Body of pancreas (tissue), 4 donors: ENCODE measurements around the gene ZYG11A. TPM values are rescaled to one million over a fixed set of nuclear protein-coding genes. Genes with fewer than 3 reads are reported as not detected.
"Not testable (repeated sequence)": the region's sequence is repeated elsewhere in the genome, so short reads cannot be mapped to it uniquely, and the experiment has no call there.

Experiments
- ATAC-seq: fragments of 150-250 bp; one replicate; pipeline ENCODE4 v1.9.1; 2016
- DNase-seq, 4 donors: peaks; one replicate each; pipeline ENCODE4 v3.0.0-alpha.2; 2019
- H3K27ac ChIP-seq, 4 donors: fragments of 200-600 bp; sonication (generic); 1 replicate in 3 of 4; 2 replicates in 1 of 4; pipeline versions ENCODE4 v1.5.1 to v1.6.1; 2016 to 2019; ENCODE audit warnings: mild to moderate bottlenecking in 1 of 4, mixed read lengths in 1 of 4, moderate library complexity in 1 of 4
- H3K27me3 ChIP-seq, 2 donors: fragments of 200-600 bp; sonication (generic); one replicate each; pipeline ENCODE4 v1.6.0; 2016; ENCODE audit warnings: mild to moderate bottlenecking in 1 of 2
- H3K36me3 ChIP-seq, 2 donors: fragments of 200-600 bp; sonication (generic); replicated peaks in 1 of 2; 2 replicates each; pipeline ENCODE4 v1.5.1; 2016; ENCODE audit warnings: low read depth in 2 of 2; ENCODE audit not compliant: insufficient read depth in 1 of 2
- H3K4me1 ChIP-seq: fragments of 200-600 bp; sonication (generic); one replicate; pipeline ENCODE4 v1.6.0; 2016
- H3K4me3 ChIP-seq, 2 donors: fragments of 200-600 bp; sonication (generic); 1 replicate in 1 of 2; 2 replicates in 1 of 2; pipeline ENCODE4 v1.5.1; 2016 to 2019
- H3K9me3 ChIP-seq, 3 donors: fragments of 200-600 bp; sonication (generic); 1 replicate in 2 of 3; 2 replicates in 1 of 3; pipeline ENCODE4 v1.5.1; 2016
- POLR2A ChIP-seq, 3 donors: fragments of 450-650 bp; IDR thresholded peaks; one replicate each; pipeline ENCODE4 v1.6.1; 2016; ENCODE audit warnings: antibody characterized with exemption in 3 of 3, mild to moderate bottlenecking in 2 of 3
- WGBS, 2 donors: methylation state at CpG; one replicate each; pipeline ENCODE4 v1.1.5; 2017; 5-methylcytosine and 5-hydroxymethylcytosine counted together
- intact Hi-C: fragments of 100-400 bp; cut with DNase I; formaldehyde crosslinking; loops from one replicate; pipeline ENCODE4 v1.15.1; 2023
- total RNA-seq, 2 donors: library from RNA; depleted of rRNA; stranded (reverse); fragments of >200 nt; gene quantifications; one replicate each; pipeline ENCODE4 v1.1.0, GENCODE V29; 2016
- TF ChIP-seq, protein P1 (sequence below), 7 experiments: fragments of 450-650 bp in 4 of 7; fragments of 200-600 bp in 3 of 7; sonication (generic) in 3 of 7; IDR thresholded peaks; one replicate each; pipeline ENCODE4 v1.5.1; 2016 to 2019; ENCODE audit warnings: antibody characterized with exemption in 7 of 7

ZYG11A gene
- not detected for total RNA-seq

DNA sequence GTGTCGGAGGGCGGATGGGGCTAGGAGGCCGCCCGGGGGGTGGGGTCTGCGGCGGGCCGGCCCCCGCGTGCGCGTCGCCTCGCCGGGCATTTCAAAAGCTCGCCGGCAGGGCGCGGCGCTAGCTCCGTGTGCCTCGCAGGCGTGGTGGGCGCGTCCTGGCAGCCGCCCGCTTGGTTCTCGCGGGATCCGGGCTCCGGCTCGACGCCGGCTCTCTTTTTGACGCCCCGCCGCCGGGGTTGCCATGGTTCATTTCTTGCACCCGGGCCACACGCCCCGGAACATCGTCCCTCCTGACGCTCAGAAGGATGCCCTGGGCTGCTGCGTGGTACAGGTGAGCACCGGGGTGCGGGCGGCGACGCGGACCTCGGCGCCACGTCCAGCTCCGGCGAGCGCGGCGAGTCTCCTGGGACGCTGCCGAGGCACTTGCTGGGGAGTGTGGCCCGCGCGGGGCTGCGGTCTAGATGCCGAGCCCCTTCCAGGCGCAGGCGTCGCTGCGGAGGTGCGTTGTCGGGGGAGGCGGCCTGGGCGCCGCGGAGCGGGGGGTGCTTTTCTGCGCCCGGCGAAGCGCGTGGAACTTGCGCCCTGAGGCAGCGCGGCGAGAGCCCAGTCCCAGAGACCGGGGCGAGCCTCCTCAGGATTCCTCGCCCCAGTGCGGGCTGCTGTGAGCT lies at the start of gene ZYG11A:
Gene ZYG11A, plus strand, starts transcription at position 118 of the 668 bp plus-strand sequence. Its CDS starts 124 bp downstream, at position 242.
- Histone ChIP-seq H3K4me3 (peak within 1 kb of the TSS; percentile 1 to 5), H3K9me3 (no peaks in the 10 kb centered on the region), H3K36me3 (no peaks in the 10 kb centered on the region), H3K27me3 (peaks cover 0 to 13% of the 10 kb centered on the region in 2 donors), H3K4me1 (peaks cover 11% of the 10 kb centered on the region), H3K27ac (no peak within 1 kb of the TSS)
- peak; percentile 27 to 50 (median 36) for DNase-seq
- intact Hi-C loops = no loop called here
- no peak for TF ChIP-seq POLR2A (IDR thresholded peaks at IDR 0.05)
- TF ChIP-seq, protein P1, sequence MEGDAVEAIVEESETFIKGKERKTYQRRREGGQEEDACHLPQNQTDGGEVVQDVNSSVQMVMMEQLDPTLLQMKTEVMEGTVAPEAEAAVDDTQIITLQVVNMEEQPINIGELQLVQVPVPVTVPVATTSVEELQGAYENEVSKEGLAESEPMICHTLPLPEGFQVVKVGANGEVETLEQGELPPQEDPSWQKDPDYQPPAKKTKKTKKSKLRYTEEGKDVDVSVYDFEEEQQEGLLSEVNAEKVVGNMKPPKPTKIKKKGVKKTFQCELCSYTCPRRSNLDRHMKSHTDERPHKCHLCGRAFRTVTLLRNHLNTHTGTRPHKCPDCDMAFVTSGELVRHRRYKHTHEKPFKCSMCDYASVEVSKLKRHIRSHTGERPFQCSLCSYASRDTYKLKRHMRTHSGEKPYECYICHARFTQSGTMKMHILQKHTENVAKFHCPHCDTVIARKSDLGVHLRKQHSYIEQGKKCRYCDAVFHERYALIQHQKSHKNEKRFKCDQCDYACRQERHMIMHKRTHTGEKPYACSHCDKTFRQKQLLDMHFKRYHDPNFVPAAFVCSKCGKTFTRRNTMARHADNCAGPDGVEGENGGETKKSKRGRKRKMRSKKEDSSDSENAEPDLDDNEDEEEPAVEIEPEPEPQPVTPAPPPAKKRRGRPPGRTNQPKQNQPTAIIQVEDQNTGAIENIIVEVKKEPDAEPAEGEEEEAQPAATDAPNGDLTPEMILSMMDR (IDR thresholded peaks at IDR 0.05) = peak in 6 of 7 experiments; percentile 7 to 37 (median 14)
- 5% methylated on average over 60 of the region's 88 CpGs; no CpG with 5 or more reads in 1 of the 2 donors for WGBS, 2 donors
- peak; percentile 69 for ATAC-seq

DNA sequence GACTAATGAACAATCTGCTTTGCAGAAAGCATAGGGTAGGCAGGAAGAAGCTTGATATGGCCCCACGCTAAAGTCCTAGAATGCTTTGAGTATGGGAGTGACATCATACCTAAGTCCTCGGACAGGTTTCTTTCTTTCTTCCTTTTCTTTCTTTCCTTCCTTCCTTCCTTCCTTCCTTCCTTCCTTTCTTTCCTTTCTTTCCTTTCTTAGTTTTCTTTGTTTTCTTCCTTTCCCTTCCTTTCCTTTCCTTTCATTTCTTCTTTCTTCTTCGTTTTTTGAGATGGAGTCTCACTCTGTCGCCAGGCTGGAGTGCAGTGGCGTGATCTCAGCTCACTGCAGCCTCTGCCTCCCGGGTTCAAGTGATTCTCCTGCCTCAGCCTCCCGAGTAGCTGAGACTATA lies 48.8 kb upstream of the ZYG11A start:
- H3K27ac ChIP-seq, H3K9me3 ChIP-seq, ATAC-seq, H3K4me1 ChIP-seq, DNase-seq, H3K27me3 ChIP-seq, H3K4me3 ChIP-seq, H3K36me3 ChIP-seq, intact Hi-C loops: not testable (repeated sequence)
- 78 to 80% methylated on average over 7 of the region's 7 CpGs for WGBS, 2 donors

DNA sequence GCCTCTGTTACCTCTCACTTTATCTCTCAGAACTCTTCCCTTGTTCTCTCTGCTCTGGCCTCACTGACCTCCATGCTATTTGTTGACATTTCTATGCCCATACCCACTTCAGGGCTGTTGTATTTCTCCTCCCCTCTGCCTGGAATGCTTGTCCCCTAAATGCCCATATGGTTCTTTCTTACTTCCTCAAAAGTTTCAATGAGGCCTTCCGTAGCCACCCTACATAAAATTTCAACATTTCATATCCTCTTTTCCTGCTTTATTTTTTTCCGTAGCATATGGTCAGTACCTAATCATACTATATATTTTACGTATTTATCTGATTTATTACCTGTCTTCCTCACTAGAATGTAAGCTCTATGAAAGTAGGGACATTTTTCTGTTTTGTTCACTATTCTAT lies 47.1 kb upstream of the ZYG11A start:
- Histone ChIP-seq H3K9me3 (no peaks in the 10 kb centered on the region), H3K4me1 (no peaks in the 10 kb centered on the region), H3K36me3 (no peaks in the 10 kb centered on the region), H3K27ac (no peak overlapping the region), H3K27me3 (no peaks in the 10 kb centered on the region), H3K4me3 (no peak overlapping the region)
- TF ChIP-seq, protein P1 (IDR thresholded peaks at IDR 0.05) = no peak
- TF ChIP-seq POLR2A (IDR thresholded peaks at IDR 0.05) = no peak
- ATAC-seq (no peak), DNase-seq (no peak)
- intact Hi-C loops = no loop called here
- 71 to 92% methylated on average over 3 of the region's 3 CpGs for WGBS, 2 donors

DNA sequence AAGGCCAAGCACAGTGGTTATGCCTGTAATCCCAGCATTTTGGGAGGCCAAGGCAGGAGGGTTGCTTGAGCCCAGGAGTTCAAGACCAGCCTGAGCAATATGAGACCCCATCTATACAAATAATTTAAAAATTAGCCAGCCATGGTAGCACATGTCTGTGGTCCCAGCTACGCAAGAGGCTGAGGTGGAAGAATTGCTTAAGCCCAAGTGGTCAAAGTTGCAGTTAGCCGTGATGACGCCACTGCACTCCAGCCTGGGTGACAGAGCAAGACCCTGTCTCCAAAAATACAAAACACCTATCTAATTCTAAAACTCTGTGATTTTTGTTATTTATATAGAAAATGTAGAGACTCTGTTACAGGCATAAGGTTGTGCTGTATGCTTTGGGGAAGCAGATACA lies 44.2 kb upstream of the ZYG11A start:
- Histone ChIP-seq H3K27me3 (no peaks in the 10 kb centered on the region), H3K4me3 (no peak overlapping the region), H3K36me3 (peaks cover 0 to 2% of the 10 kb centered on the region in 2 donors), H3K27ac (no peak overlapping the region), H3K4me1 (no peaks in the 10 kb centered on the region), H3K9me3 (no peaks in the 10 kb centered on the region)
- intact Hi-C loops = no loop called here
- no peak for ATAC-seq
- WGBS, 2 donors = 84 to 91% methylated on average over 3 of the region's 3 CpGs
- DNase-seq = no peak
- TF ChIP-seq POLR2A (IDR thresholded peaks at IDR 0.05) = no peak
- TF ChIP-seq, protein P1 (IDR thresholded peaks at IDR 0.05) = no peak

DNA sequence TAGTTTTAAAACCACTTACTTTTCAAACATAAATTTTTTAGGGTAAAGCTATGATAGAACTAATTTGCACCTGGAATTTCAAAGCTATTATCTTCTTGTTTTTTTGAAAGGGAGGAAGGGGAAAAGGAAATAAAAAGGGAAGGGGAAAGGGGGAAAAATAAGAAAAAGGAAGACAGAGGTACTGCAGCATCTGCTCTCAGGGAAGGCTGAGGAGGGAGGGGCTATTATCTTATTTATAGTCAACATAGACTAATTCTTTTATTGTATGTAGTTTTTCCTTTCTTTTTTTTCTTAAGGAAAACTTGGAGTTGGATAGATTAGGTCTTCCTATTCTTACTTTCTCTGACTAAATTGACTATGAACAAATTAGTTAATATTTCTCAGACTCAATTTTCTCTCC lies 41.5 kb upstream of the ZYG11A start:
- Histone ChIP-seq H3K4me3 (no peak overlapping the region), H3K27ac (no peak overlapping the region), H3K27me3 (no peaks in the 10 kb centered on the region), H3K36me3 (peaks cover 0 to 2% of the 10 kb centered on the region in 2 donors), H3K9me3 (no peaks in the 10 kb centered on the region), H3K4me1 (no peaks in the 10 kb centered on the region)
- intact Hi-C loops = no loop called here
- no peak for TF ChIP-seq POLR2A (IDR thresholded peaks at IDR 0.05)
- TF ChIP-seq, protein P1 (IDR thresholded peaks at IDR 0.05) = no peak
- no peak for ATAC-seq
- no peak for DNase-seq

DNA sequence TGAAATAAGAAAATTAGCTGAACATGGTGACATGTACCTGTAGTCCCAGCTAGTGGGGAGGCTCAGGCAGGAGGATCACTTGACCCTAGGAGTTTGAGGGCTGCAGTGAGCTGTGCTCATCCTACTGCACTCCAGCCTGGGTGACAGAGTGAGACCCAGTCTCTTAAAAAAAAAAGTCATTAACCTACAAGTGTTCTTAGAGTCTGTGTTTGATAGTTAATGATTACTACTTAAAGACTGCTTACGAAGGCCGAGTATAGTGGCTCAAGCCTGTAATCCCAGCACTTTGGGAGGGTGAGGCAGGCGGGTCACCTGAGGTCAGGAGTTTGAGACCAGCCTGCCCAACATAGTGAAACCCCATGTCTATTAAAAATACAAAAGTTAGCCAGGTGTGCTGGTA lies 38.5 kb upstream of the ZYG11A start:
- H3K4me3 ChIP-seq, H3K27me3 ChIP-seq, H3K9me3 ChIP-seq, intact Hi-C loops, H3K27ac ChIP-seq, DNase-seq, H3K36me3 ChIP-seq, ATAC-seq, H3K4me1 ChIP-seq: not testable (repeated sequence)
- WGBS, 2 donors = 92 to 100% methylated on average over 3 of the region's 3 CpGs
